ENCODE measurements around the gene BTRC. TPM values are rescaled to one million over a fixed set of nuclear protein-coding genes. Genes with fewer than 3 reads are reported as not detected.

BTRC gene
- total RNA-seq, 1 experiment from 2014 or later: 29.1 TPM

GRCh38 chr10:101464599-101464998 lies 110.6 kb downstream of the BTRC start:
- Histone ChIP-seq H3K9me3 (ENCODE audit: control insufficient read depth in 1 of 2, insufficient read depth in 1 of 2, low read depth in 1 of 2, low read length in 2 of 2) (no peaks in the 10 kb centered on the region), H3K79me2 (ENCODE audit: insufficient read depth, low read length) (no peaks in the 10 kb centered on the region), H4K20me1 (ENCODE audit: insufficient read depth) (no peaks in the 10 kb centered on the region), H2AFZ (ENCODE audit: low read depth, low read length, poor library complexity, severe bottlenecking) (no peak overlapping the region), H3K9ac (ENCODE audit: low read length) (no peak overlapping the region), H3K27ac (ENCODE audit: low read depth, low read length) (no peak overlapping the region), H3K9me2 (ENCODE audit: insufficient read depth) (no peaks in the 10 kb centered on the region), H3K4me2 (ENCODE audit: low read length) (no peak overlapping the region), H3K4me1 (ENCODE audit: control insufficient read depth in 1 of 2, insufficient read depth in 2 of 2, low read length in 2 of 2) (no peaks in the 10 kb centered on the region), H3K27me3 (ENCODE audit: insufficient read depth, low read length) (no peaks in the 10 kb centered on the region), H3K36me3 (ENCODE audit: control insufficient read depth in 1 of 2, insufficient read depth in 2 of 2, low read length in 2 of 2) (no peaks in the 10 kb centered on the region), H3K4me3 (replicated peaks in 1 of 2; ENCODE audit: low read depth in 1 of 2, low read length in 2 of 2) (no peak overlapping the region)
- TF ChIP-seq ZNF274 (IDR thresholded peaks at IDR 0.05; ENCODE audit: low read depth, low read length) (no peak), EGR1 (IDR thresholded peaks at IDR 0.05; ENCODE audit: low read depth) (no peak), ELF1 (IDR thresholded peaks at IDR 0.05; ENCODE audit: borderline replicate concordance, low read depth) (no peak), JUND (IDR thresholded peaks at IDR 0.05) (no peak), ATF3 (IDR thresholded peaks at IDR 0.05) (no peak), EZH2phosphoT487 (IDR thresholded peaks at IDR 0.05; ENCODE audit: borderline replicate concordance) (no peak), SIN3A (IDR thresholded peaks at IDR 0.05; ENCODE audit: low read depth) (no peak), SP1 (IDR thresholded peaks at IDR 0.05; ENCODE audit: low read depth) (no peak), EZH2 (IDR thresholded peaks at IDR 0.05) (no peak), REST (IDR thresholded peaks at IDR 0.05; ENCODE audit: low read depth) (no peak), POLR2A (IDR thresholded peaks at IDR 0.05; ENCODE audit: borderline replicate concordance, extremely low read depth, insufficient read depth, insufficient read length) (no peak), FOSL1 (IDR thresholded peaks at IDR 0.05; ENCODE audit: low read depth) (no peak), RAD21 (IDR thresholded peaks at IDR 0.05; ENCODE audit: low read depth) (no peak), YY1 (IDR thresholded peaks at IDR 0.05; ENCODE audit: extremely low read depth, insufficient replicate concordance, low read depth, low read length) (no peak)
- TF ChIP-seq, protein P1, sequence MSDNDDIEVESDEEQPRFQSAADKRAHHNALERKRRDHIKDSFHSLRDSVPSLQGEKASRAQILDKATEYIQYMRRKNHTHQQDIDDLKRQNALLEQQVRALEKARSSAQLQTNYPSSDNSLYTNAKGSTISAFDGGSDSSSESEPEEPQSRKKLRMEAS (IDR thresholded peaks at IDR 0.05): no peak
- TF ChIP-seq, protein P2, sequence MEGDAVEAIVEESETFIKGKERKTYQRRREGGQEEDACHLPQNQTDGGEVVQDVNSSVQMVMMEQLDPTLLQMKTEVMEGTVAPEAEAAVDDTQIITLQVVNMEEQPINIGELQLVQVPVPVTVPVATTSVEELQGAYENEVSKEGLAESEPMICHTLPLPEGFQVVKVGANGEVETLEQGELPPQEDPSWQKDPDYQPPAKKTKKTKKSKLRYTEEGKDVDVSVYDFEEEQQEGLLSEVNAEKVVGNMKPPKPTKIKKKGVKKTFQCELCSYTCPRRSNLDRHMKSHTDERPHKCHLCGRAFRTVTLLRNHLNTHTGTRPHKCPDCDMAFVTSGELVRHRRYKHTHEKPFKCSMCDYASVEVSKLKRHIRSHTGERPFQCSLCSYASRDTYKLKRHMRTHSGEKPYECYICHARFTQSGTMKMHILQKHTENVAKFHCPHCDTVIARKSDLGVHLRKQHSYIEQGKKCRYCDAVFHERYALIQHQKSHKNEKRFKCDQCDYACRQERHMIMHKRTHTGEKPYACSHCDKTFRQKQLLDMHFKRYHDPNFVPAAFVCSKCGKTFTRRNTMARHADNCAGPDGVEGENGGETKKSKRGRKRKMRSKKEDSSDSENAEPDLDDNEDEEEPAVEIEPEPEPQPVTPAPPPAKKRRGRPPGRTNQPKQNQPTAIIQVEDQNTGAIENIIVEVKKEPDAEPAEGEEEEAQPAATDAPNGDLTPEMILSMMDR (IDR thresholded peaks at IDR 0.05 in 2 of 3, conservative IDR thresholded peaks at IDR 0.05 in 1 of 3; ENCODE audit: borderline replicate concordance in 1 of 3, insufficient read depth in 1 of 3, low read depth in 2 of 3, low read length in 2 of 3): no peak
- TF ChIP-seq, protein P3, sequence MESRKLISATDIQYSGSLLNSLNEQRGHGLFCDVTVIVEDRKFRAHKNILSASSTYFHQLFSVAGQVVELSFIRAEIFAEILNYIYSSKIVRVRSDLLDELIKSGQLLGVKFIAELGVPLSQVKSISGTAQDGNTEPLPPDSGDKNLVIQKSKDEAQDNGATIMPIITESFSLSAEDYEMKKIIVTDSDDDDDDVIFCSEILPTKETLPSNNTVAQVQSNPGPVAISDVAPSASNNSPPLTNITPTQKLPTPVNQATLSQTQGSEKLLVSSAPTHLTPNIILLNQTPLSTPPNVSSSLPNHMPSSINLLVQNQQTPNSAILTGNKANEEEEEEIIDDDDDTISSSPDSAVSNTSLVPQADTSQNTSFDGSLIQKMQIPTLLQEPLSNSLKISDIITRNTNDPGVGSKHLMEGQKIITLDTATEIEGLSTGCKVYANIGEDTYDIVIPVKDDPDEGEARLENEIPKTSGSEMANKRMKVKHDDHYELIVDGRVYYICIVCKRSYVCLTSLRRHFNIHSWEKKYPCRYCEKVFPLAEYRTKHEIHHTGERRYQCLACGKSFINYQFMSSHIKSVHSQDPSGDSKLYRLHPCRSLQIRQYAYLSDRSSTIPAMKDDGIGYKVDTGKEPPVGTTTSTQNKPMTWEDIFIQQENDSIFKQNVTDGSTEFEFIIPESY (IDR thresholded peaks at IDR 0.05; ENCODE audit: extremely low read depth, insufficient replicate concordance, low read length): no peak
- BruUV-seq (replicated peaks): no TSS peak
- ChIA-PET CTCF (interaction anchor here (1.0 to 4.7 kb wide), 4 partner anchors 18 to 251 kb away, joined by 3 to 65 read pairs (median 24); no protein-coding TSS in a partner anchor), POLR2A (no interaction called here), RAD21 (ENCODE audit: low non-redundant PET in 1 of 2, low total read pairs in 2 of 2, uncharacterized antibody in 2 of 2, unreplicated experiment in 2 of 2) (no interaction called here)
- ATAC-seq (no peak), DNase-seq (ENCODE audit: low read depth, low spot score) (no peak)
- intact Hi-C loops (cut with micrococcal nuclease): no loop called here

All from HCT116 (cell line).